ENCODE data around the gene MPP2.

MPP2 gene

DNA sequence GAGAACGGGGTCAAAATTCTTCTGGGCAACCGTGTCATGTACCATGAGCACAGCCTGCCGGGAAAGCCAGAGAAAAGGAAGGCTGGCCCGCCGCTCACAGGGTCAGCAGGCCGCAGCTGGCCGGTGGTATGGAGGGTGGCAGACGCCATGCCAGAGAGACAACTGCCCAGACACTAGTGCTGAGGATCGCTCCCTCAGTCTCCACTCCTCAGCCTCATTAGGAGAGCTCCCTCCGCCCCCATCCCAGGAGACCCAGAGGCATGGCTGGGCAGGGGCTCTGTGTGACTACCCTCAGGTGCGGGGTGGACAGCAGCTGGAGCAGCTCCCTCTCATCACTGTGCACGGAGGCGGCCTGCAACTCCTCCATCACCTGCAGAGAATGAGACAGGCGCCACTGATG lies 77.6 kb downstream of the MPP2 start:
- FAIRE-seq (no peak), DNase-seq (ENCODE audit: insufficient read length, low spot score) (no peak)

GRCh38 chr17:43827596-43827995 lies 79.7 kb downstream of the MPP2 start:
- FAIRE-seq (no peak), DNase-seq (ENCODE audit: insufficient read length, low spot score) (no peak)

GRCh38 chr17:43826206-43826605 lies 81.1 kb downstream of the MPP2 start:
- no peak for FAIRE-seq
- no peak for DNase-seq (ENCODE audit: insufficient read length, low spot score)

DNA sequence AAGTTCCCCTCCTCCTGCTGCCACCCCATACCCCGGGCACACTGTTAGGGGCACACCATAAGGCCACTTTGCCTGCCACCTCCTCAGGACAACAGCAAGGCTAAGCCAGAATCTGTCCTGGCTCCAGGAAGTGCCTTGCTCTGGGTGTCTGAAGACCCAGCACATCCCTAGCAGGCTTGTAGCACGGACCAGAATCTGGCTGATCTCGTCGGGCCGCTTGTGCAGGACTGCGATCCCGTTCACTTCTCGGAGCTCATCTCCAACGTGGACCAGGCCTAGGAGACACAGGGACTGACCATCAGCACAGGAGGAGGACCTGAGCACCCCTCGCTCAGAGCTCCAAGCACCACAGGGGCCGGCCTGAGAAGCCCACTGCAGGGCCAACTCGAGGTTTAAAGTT lies 81.8 kb downstream of the MPP2 start:
- DNase-seq (ENCODE audit: insufficient read length, low spot score): no peak
- peak; percentile 46 for FAIRE-seq

Data from HTR-8/SVneo (cell line).